GM12874 (cell line): ENCODE data around the gene USP17L28.
"Not testable (repeated sequence)": the region's sequence is repeated elsewhere in the genome, so short reads cannot be mapped to it uniquely, and the experiment has no call there.

Experiments
- CTCF ChIP-seq: IDR thresholded peaks from 2 replicates; pipeline ENCODE4 v1.5.1; 2011; ENCODE audit warnings: low read depth, mild to moderate bottlenecking, control low read depth, low read length, moderate library complexity; ENCODE audit not compliant: insufficient read depth

Gene USP17L28

DNA sequence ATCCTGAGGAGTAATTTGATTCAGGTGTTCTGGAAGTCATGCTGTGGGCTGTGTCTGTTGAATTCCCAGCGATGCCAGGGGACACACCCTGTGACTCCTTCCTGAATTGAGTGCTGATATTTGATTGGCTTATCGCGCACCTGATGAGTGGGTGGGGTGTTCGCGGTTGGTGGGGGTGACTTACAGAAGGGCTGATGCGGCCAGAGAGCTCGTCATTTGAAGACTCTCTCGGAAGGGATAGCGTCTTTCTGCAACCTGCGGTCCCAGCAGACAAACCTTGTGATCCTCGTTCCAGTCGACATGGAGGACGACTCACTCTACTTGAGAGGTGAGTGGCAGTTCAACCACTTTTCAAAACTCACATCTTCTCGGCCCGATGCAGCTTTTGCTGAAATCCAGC lies 14.1 kb downstream of the USP17L28 start, which contains the start of gene USP17L30:
Gene USP17L30 (plus strand): TSS at position 301 of the 400 bp plus-strand sequence. CDS start 0 bp downstream, at position 301.
- not testable (repeated sequence) for TF ChIP-seq CTCF

- TF ChIP-seq CTCF, result no peak
Observed at GRCh38 chr4:9384126-9384525, 35.4 kb downstream of the USP17L28 start.
